GM12878 (cell line): ENCODE data around the gene RPS8. TPM values are rescaled to one million over a fixed set of nuclear protein-coding genes. Genes with fewer than 3 reads are reported as not detected.

Experiments
- ATAC-seq: fragments of 200-7000 bp; cut with Tn5 transposase; 3 replicates; pipeline ENCODE4 v1.9.1; 2020; ENCODE audit warnings: mild to moderate bottlenecking, moderate library complexity
- BruUV-seq: library from RNA; stranded (reverse); fragments of 400-500 nt; replicated peaks from 2 replicates; lab custom pipeline; 2021; lab: Mats Ljungman, UMichigan
- CTCF ChIA-PET: fragments of 300-600 bp; sonication (Branson Sonifier 250); formaldehyde crosslinking; extraction: SDS; loops from one replicate; lab custom pipeline; 2021; ENCODE audit warnings: inconsistent platforms; lab: Yijun Ruan, JAX
- POLR2A ChIA-PET: fragments of 350-600 bp; formaldehyde crosslinking; extraction: SDS; loops from one replicate; lab custom pipeline; 2021; ENCODE audit warnings: inconsistent platforms; lab: Charles Lee
- RAD21 ChIA-PET: fragments of 300-600 bp; sonication (Branson Sonifier 250); formaldehyde crosslinking; loops from one replicate; lab custom pipeline; 2023; ENCODE audit warnings: antibody characterized with exemption; ENCODE audit not compliant: unreplicated experiment; lab: Charles Lee
- SMC1A ChIA-PET: fragments of 300-600 bp; sonication (Branson Sonifier 250); formaldehyde crosslinking; loops from one replicate; lab custom pipeline; 2023; ENCODE audit not compliant: unreplicated experiment, uncharacterized antibody; lab: Charles Lee
- DNase-seq: peaks from one replicate; pipeline ENCODE4 v3.0.0-alpha.2; 2011; ENCODE audit warnings: low read depth, low spot score
- FAIRE-seq: peaks from 3 replicates; lab custom pipeline; 2011; peaks lifted over from hg19 to GRCh38; lab: Jason Lieb, UNC
- H2AFZ ChIP-seq: 2 replicates; pipeline ENCODE4 v1.6.0; 2011; ENCODE audit warnings: low read depth, low read length, control low read depth; ENCODE audit not compliant: control insufficient read depth
- H3K27ac ChIP-seq: 2 replicates; pipeline ENCODE4 v1.5.1; 2011; ENCODE audit warnings: control low read depth; ENCODE audit not compliant: control insufficient read depth, insufficient read depth
- H3K27me3 ChIP-seq, 2 experiments: replicated peaks in 1 of 2; 2 replicates each; pipeline versions ENCODE4 v1.6.0 to v1.6.1; 2011; ENCODE audit warnings: low read length in 1 of 2; ENCODE audit not compliant: control insufficient read depth in 2 of 2, insufficient read depth in 2 of 2
- H3K36me3 ChIP-seq, 2 experiments: 2 replicates each; pipeline ENCODE4 v1.5.1; 2011; ENCODE audit warnings: low read length in 1 of 2; ENCODE audit not compliant: control insufficient read depth in 2 of 2, insufficient read depth in 2 of 2
- H3K4me1 ChIP-seq: 2 replicates; pipeline ENCODE4 v1.6.1; 2011; ENCODE audit warnings: mild to moderate bottlenecking, low read length, moderate library complexity, mixed read lengths; ENCODE audit not compliant: control insufficient read depth, insufficient read depth
- H3K4me2 ChIP-seq: 2 replicates; pipeline ENCODE4 v1.6.0; 2011; ENCODE audit warnings: control low read depth; ENCODE audit not compliant: control insufficient read depth, insufficient read depth
- H3K4me3 ChIP-seq: fragments of 200-600 bp; sonication (generic); 2 replicates; pipeline ENCODE4 v1.5.1; 2016
- H3K79me2 ChIP-seq: 2 replicates; pipeline ENCODE4 v1.6.0; 2011; ENCODE audit warnings: low read length; ENCODE audit not compliant: control insufficient read depth, insufficient read depth
- H3K9ac ChIP-seq: 2 replicates; pipeline ENCODE4 v1.8.0; 2011; ENCODE audit warnings: low read length, control low read depth, mixed read lengths; ENCODE audit not compliant: control insufficient read depth, insufficient read depth
- H3K9me3 ChIP-seq: replicated peaks from 3 replicates; pipeline ENCODE4 v1.5.1; 2011; ENCODE audit warnings: mild to moderate bottlenecking, low read length; ENCODE audit not compliant: control insufficient read depth, insufficient read depth
- H4K20me1 ChIP-seq: 2 replicates; pipeline ENCODE4 v1.6.0; 2011; ENCODE audit not compliant: control insufficient read depth, insufficient read depth
- EED ChIP-seq: sonication (generic); IDR thresholded peaks from 2 replicates; pipeline ENCODE4 v1.6.1; 2016; ENCODE audit warnings: antibody characterized with exemption, low read depth
- GATAD2B ChIP-seq: fragments of 450-650 bp; conservative IDR thresholded peaks from 2 replicates; pipeline ENCODE4 v1.6.1; 2017; ENCODE audit warnings: low read depth, mild to moderate bottlenecking, moderate library complexity
- MEF2B ChIP-seq: fragments of 450-650 bp; IDR thresholded peaks from 2 replicates; pipeline ENCODE4 v1.6.1; 2018; ENCODE audit warnings: mild to moderate bottlenecking, moderate library complexity; ENCODE audit not compliant: partially characterized antibody, poor library complexity, severe bottlenecking
- NFXL1 ChIP-seq: fragments of 450-650 bp; IDR thresholded peaks from 2 replicates; pipeline ENCODE4 v1.6.1; 2017; ENCODE audit warnings: antibody characterized with exemption, mild to moderate bottlenecking, borderline replicate concordance
- POLR2AphosphoS2 ChIP-seq: IDR thresholded peaks from 2 replicates; pipeline ENCODE4 v1.6.1; 2011; ENCODE audit warnings: low read depth, mild to moderate bottlenecking, low read length, improper control_type of control experiment, moderate library complexity
- STAT1 ChIP-seq: fragments of 450-650 bp; conservative IDR thresholded peaks from 2 replicates; pipeline ENCODE4 v1.6.1; 2014; ENCODE audit warnings: antibody characterized with exemption, mild to moderate bottlenecking
- TCF7 ChIP-seq: IDR thresholded peaks from 2 replicates; pipeline ENCODE4 v1.6.1; 2014; ENCODE audit warnings: antibody characterized with exemption, borderline replicate concordance
- ZNF217 ChIP-seq: fragments of 450-650 bp; IDR thresholded peaks from 2 replicates; pipeline ENCODE4 v1.6.1; 2017; ENCODE audit warnings: antibody characterized with exemption, mild to moderate bottlenecking
- WGBS: methylation state at CpG from one replicate; pipeline ENCODE4 v1.1.6; 2016; ENCODE audit warnings: low lambda C conversion rate; ENCODE audit not compliant: insufficient replicate concordance, insufficient coverage; ENCODE audit errors: missing lambda C conversion rate; 5-methylcytosine and 5-hydroxymethylcytosine counted together
- in situ Hi-C: fragments of 300-500 bp; cut with MboI; formaldehyde crosslinking; loops from 9 replicates; pipeline ENCODE4 v1.14.3; 2018; ENCODE audit warnings: mixed read lengths
- intact Hi-C: fragments of 100-400 bp; cut with micrococcal nuclease; formaldehyde crosslinking; loops from one replicate; pipeline ENCODE4 v1.14.2; 2022; ENCODE audit not compliant: unreplicated experiment
- polyA plus RNA-seq, 11 experiments: library from polyadenylated mRNA; depleted of rRNA in 4 of 11; unstranded in 6 of 11; stranded (reverse) in 5 of 11; fragments of >200 nt; fragmentation: Nextera tagmentation in 4 of 11; fragmentation: Illumina TruSeq in 1 of 11; extraction: Ambion mirVana in 4 of 11; extraction: Trizol in 1 of 11; gene quantifications; 1 replicate in 1 of 11; 2 replicates in 10 of 11; pipeline versions ENCODE4 v1.2.1 to v1.2.3, GENCODE V29; 2011 to 2016; ENCODE audit warnings: inconsistent platforms in 2 of 11, missing spikeins in 2 of 11, low read depth in 1 of 11
- total RNA-seq, 4 experiments: library from RNA; depleted of rRNA in 3 of 4; stranded (reverse); fragments of >200 nt in 3 of 4; fragmentation: Illumina TruSeq in 1 of 4; extraction: Trizol in 1 of 4; gene quantifications; 2 replicates each; pipeline versions ENCODE4 v1.2.1 to v1.2.3, GENCODE V29; 2013 to 2021
- TF ChIP-seq, protein P1 (sequence below): fragments of 450-650 bp; IDR thresholded peaks from 2 replicates; pipeline ENCODE4 v1.6.1; 2014; ENCODE audit warnings: mild to moderate bottlenecking
- TF ChIP-seq, protein P2 (sequence below): fragments of 450-650 bp; formaldehyde crosslinking; IDR thresholded peaks from 2 replicates; pipeline ENCODE4 v1.4.0; 2022; ENCODE audit warnings: mild to moderate bottlenecking, moderate library complexity
- TF ChIP-seq, protein P3 (sequence below): fragments of 150-350 bp; IDR thresholded peaks from 2 replicates; pipeline ENCODE4 v1.6.1; 2014; ENCODE audit warnings: mild to moderate bottlenecking, low read depth, low read length
- TF ChIP-seq, protein P4 (sequence below): IDR thresholded peaks from 2 replicates; pipeline ENCODE4 v1.6.1; 2012; ENCODE audit warnings: low read depth, low read length, improper control_type of control experiment
- TF ChIP-seq, protein P5 (sequence below): fragments of 150-350 bp; IDR thresholded peaks from 2 replicates; pipeline ENCODE4 v1.6.1; 2016; ENCODE audit warnings: low read depth, low read length

RPS8 gene
- total and polyA plus RNA-seq, 10 of the 15 experiments (the other 5 are each of a cell fraction or from before 2014, with no cell fraction given) = 1,296 to 3,461 (median 2,877) TPM

DNA sequence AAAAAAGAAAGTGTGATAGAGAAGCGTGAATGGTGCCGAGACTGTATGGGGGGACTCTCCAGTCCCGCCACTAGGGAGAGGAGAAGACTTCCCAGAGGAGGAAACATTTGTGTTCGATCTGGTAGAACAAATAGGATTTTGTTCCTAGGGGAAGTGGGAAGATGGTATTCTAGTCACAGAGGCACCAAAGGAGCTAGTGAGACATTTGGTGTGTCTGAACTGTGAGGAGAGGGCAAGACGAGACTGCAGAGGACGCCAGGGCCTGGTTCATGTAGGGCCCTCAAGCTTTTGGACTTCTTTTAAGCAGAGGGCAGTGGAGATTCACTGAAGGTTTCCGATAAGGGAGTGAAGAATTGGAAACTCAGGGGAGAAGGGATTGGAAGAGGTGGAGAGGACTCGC lies 35.9 kb downstream of the RPS8 start:
- WGBS = 83% methylated on average over 8 of the region's 8 CpGs
- ChIA-PET SMC1A (interaction anchor here (4.6 kb wide), 1 partner anchor 9 kb away, joined by 52 read pairs; no protein-coding TSS in a partner anchor), RAD21 (interaction anchor here (0.7 kb wide), 1 partner anchor 88 kb away, joined by 3 read pairs; no protein-coding TSS in a partner anchor), POLR2A (interaction anchor here (0.7 to 5.1 kb wide), 5 partner anchors 7 to 492 kb away, joined by 3 to 51 read pairs (median 6); partner anchors contain the start of genes PLK3 and RNU5D-1), CTCF (interaction anchor here (1.0 to 1.8 kb wide), 2 partner anchors 8 to 11 kb away, joined by 3 to 6 read pairs; partner anchors contain the start of gene PLK3)
- Histone ChIP-seq H2AFZ (no peak overlapping the region; the same call in 1 of the 2 replicates), H3K4me2 (no peak overlapping the region), H3K36me3 (no peaks in the 10 kb centered on the region; a peak in 1 of 4 replicates), H3K9ac (no peak overlapping the region), H3K9me3 (no peaks in the 10 kb centered on the region), H3K79me2 (no peaks in the 10 kb centered on the region), H4K20me1 (no peaks in the 10 kb centered on the region), H3K27ac (no peak overlapping the region; the same call in 1 of the 2 replicates), H3K4me3 (no peak overlapping the region), H3K27me3 (no peaks in the 10 kb centered on the region), H3K4me1 (peaks cover 49% of the 10 kb centered on the region)
- intact Hi-C loops (no loop called here), in situ Hi-C loops (no loop called here)
- no peak for ATAC-seq
- no peak for DNase-seq
- FAIRE-seq = no peak
- BruUV-seq = no TSS peak
- TF ChIP-seq, protein P1, sequence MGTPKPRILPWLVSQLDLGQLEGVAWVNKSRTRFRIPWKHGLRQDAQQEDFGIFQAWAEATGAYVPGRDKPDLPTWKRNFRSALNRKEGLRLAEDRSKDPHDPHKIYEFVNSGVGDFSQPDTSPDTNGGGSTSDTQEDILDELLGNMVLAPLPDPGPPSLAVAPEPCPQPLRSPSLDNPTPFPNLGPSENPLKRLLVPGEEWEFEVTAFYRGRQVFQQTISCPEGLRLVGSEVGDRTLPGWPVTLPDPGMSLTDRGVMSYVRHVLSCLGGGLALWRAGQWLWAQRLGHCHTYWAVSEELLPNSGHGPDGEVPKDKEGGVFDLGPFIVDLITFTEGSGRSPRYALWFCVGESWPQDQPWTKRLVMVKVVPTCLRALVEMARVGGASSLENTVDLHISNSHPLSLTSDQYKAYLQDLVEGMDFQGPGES = no peak
- TF ChIP-seq, protein P2, sequence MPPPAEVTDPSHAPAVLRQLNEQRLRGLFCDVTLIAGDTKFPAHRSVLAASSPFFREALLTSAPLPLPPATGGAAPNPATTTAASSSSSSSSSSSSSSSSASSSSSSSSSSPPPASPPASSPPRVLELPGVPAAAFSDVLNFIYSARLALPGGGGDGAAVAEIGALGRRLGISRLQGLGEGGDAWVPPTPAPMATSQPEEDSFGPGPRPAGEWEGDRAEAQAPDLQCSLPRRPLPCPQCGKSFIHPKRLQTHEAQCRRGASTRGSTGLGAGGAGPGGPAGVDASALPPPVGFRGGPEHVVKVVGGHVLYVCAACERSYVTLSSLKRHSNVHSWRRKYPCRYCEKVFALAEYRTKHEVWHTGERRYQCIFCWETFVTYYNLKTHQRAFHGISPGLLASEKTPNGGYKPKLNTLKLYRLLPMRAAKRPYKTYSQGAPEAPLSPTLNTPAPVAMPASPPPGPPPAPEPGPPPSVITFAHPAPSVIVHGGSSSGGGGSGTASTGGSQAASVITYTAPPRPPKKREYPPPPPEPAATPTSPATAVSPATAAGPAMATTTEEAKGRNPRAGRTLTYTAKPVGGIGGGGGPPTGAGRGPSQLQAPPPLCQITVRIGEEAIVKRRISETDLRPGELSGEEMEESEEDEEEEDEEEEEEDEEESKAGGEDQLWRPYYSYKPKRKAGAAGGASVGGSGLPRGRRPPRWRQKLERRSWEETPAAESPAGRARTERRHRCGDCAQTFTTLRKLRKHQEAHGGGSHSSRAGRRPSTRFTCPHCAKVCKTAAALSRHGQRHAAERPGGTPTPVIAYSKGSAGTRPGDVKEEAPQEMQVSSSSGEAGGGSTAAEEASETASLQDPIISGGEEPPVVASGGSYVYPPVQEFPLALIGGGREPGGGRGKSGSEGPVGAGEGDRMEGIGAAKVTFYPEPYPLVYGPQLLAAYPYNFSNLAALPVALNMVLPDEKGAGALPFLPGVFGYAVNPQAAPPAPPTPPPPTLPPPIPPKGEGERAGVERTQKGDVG (CRISPR knock-in tag) = no peak
- TF ChIP-seq EED (no peak), POLR2AphosphoS2 (no peak), ZNF217 (no peak), MEF2B (no peak), NFXL1 (no peak), GATAD2B (no peak), STAT1 (no peak), TCF7 (no peak)
- TF ChIP-seq, protein P3, sequence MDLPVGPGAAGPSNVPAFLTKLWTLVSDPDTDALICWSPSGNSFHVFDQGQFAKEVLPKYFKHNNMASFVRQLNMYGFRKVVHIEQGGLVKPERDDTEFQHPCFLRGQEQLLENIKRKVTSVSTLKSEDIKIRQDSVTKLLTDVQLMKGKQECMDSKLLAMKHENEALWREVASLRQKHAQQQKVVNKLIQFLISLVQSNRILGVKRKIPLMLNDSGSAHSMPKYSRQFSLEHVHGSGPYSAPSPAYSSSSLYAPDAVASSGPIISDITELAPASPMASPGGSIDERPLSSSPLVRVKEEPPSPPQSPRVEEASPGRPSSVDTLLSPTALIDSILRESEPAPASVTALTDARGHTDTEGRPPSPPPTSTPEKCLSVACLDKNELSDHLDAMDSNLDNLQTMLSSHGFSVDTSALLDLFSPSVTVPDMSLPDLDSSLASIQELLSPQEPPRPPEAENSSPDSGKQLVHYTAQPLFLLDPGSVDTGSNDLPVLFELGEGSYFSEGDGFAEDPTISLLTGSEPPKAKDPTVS = no peak
- TF ChIP-seq, protein P4, sequence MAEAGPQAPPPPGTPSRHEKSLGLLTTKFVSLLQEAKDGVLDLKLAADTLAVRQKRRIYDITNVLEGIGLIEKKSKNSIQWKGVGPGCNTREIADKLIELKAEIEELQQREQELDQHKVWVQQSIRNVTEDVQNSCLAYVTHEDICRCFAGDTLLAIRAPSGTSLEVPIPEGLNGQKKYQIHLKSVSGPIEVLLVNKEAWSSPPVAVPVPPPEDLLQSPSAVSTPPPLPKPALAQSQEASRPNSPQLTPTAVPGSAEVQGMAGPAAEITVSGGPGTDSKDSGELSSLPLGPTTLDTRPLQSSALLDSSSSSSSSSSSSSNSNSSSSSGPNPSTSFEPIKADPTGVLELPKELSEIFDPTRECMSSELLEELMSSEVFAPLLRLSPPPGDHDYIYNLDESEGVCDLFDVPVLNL = no peak
- TF ChIP-seq, protein P5, sequence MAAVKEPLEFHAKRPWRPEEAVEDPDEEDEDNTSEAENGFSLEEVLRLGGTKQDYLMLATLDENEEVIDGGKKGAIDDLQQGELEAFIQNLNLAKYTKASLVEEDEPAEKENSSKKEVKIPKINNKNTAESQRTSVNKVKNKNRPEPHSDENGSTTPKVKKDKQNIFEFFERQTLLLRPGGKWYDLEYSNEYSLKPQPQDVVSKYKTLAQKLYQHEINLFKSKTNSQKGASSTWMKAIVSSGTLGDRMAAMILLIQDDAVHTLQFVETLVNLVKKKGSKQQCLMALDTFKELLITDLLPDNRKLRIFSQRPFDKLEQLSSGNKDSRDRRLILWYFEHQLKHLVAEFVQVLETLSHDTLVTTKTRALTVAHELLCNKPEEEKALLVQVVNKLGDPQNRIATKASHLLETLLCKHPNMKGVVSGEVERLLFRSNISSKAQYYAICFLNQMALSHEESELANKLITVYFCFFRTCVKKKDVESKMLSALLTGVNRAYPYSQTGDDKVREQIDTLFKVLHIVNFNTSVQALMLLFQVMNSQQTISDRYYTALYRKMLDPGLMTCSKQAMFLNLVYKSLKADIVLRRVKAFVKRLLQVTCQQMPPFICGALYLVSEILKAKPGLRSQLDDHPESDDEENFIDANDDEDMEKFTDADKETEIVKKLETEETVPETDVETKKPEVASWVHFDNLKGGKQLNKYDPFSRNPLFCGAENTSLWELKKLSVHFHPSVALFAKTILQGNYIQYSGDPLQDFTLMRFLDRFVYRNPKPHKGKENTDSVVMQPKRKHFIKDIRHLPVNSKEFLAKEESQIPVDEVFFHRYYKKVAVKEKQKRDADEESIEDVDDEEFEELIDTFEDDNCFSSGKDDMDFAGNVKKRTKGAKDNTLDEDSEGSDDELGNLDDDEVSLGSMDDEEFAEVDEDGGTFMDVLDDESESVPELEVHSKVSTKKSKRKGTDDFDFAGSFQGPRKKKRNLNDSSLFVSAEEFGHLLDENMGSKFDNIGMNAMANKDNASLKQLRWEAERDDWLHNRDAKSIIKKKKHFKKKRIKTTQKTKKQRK = no peak
